ENCODE data around the gene CLPSL1. TPM values are rescaled to one million over a fixed set of nuclear protein-coding genes. Genes with fewer than 3 reads are reported as not detected.

The CLPSL1 gene
- total RNA-seq, 6 experiments from 2014 or later, result not detected

- intact Hi-C loops (cut with DNase I), result no loop called here
Observed at GRCh38 chr6:35754452-35755277, 26.2 kb upstream of the CLPSL1 start.

GRCh38 chr6:35755278-35755924 lies 25.4 kb upstream of the CLPSL1 start:
- ATAC-seq, result no peak
- intact Hi-C loops (cut with DNase I), result no loop called here

More at GRCh38 chr6:35754452-35755277, 26.2 kb upstream of the CLPSL1 start:
- Histone ChIP-seq H3K4me1 (no peaks in the 10 kb centered on the region), H3K27me3 (no peaks in the 10 kb centered on the region), H3K27ac (no peak overlapping the region), H3K36me3 (no peaks in the 10 kb centered on the region), H3K9me3 (no peaks in the 10 kb centered on the region), H3K4me3 (no peak overlapping the region)
- peak; percentile 64 to 93 (median 77) for ATAC-seq
- WGBS (ENCODE audit: insufficient coverage, low coverage, low lambda C conversion rate, missing lambda C conversion rate), result 92% methylated on average over 2 of the region's 6 CpGs
- TF ChIP-seq CTCF (IDR thresholded peaks at IDR 0.05) (peak in 3 of 4 donors; percentile 8 to 22 (median 11)), POLR2A (IDR thresholded peaks at IDR 0.05) (no peak)
- DNase-seq, result no peak

GRCh38 chr6:35757456-35758123 lies 23.2 kb upstream of the CLPSL1 start:
- intact Hi-C loops (cut with DNase I), result no loop called here

More at GRCh38 chr6:35755278-35755924, 25.4 kb upstream of the CLPSL1 start:
- H3K9me3 ChIP-seq, result no peaks in the 10 kb centered on the region
- no peak overlapping the region for H3K27ac ChIP-seq
- no peaks in the 10 kb centered on the region for H3K27me3 ChIP-seq
- TF ChIP-seq CTCF (IDR thresholded peaks at IDR 0.05) (no peak), POLR2A (IDR thresholded peaks at IDR 0.05) (no peak)
- H3K4me3 ChIP-seq, result no peak overlapping the region
- WGBS (ENCODE audit: insufficient coverage, low coverage, low lambda C conversion rate, missing lambda C conversion rate), result 55% methylated on average over 2 of the region's 3 CpGs
- H3K4me1 ChIP-seq, result no peaks in the 10 kb centered on the region
- no peaks in the 10 kb centered on the region for H3K36me3 ChIP-seq
- no peak for DNase-seq

More at GRCh38 chr6:35757456-35758123, 23.2 kb upstream of the CLPSL1 start:
- H3K36me3 ChIP-seq, result no peaks in the 10 kb centered on the region
- H3K27ac ChIP-seq, result no peak overlapping the region
- no peaks in the 10 kb centered on the region for H3K4me1 ChIP-seq
- 40% methylated on average over 8 of the region's 10 CpGs for WGBS (ENCODE audit: insufficient coverage, low coverage, low lambda C conversion rate, missing lambda C conversion rate)
- no peak overlapping the region for H3K4me3 ChIP-seq
- ATAC-seq, result peak in 3 of 4 donors; percentile 40 to 72 (median 67)
- no peaks in the 10 kb centered on the region for H3K27me3 ChIP-seq
- TF ChIP-seq POLR2A (IDR thresholded peaks at IDR 0.05) (no peak), CTCF (IDR thresholded peaks at IDR 0.05) (peak; percentile 3 to 42 (median 32))
- H3K9me3 ChIP-seq, result no peaks in the 10 kb centered on the region
- DNase-seq, result no peak

Data from right lobe of liver (tissue), 6 donors.